ENCODE measurements around the gene DMAP1.

DMAP1 gene

DNA sequence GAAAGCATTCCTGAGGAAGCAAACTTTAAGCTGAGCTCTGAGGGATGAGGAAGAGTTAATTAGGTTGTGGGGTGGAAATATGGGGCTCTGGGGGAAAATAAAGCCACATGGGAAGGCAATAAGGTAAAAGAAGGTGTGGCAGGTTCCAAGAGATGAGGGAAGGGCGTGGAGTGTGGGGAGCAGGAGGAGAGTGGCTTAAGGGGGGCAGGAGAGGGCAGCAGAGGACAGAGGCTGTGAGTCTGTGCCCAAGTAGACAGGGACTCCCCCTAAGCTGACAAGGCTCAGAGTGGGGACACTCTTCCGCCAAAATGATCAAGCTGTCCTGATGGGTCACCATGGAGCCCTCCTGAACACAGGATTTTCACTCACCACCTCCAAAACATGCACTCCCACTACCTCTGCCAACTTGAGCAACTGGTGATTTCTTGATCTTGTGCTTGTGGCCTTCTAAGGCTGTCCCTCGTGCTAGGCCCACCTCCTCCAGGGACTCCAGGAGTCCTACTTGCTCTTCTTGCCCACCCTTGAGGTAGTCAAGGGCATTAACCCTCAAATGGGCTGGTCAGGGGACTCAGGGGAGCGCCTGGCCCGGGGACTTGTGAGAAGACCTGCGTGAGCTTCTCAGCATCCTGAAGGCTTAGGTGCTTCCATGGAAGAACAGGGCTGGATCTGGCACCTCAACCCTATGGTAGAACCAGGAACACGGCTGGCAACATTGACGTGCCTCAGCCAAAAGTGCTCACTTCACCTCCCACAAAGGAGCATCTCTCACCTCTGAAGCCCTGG lies 23.4 kb downstream of the DMAP1 start:
- in situ Hi-C loops (cut with HindIII; ENCODE audit: low pct_unique_long_range_greater_than_20kb, low sequenced_read_pairs), result no loop called here
- TF ChIP-seq JUND (IDR thresholded peaks at IDR 0.05; ENCODE audit: low read depth), result no peak

DNA sequence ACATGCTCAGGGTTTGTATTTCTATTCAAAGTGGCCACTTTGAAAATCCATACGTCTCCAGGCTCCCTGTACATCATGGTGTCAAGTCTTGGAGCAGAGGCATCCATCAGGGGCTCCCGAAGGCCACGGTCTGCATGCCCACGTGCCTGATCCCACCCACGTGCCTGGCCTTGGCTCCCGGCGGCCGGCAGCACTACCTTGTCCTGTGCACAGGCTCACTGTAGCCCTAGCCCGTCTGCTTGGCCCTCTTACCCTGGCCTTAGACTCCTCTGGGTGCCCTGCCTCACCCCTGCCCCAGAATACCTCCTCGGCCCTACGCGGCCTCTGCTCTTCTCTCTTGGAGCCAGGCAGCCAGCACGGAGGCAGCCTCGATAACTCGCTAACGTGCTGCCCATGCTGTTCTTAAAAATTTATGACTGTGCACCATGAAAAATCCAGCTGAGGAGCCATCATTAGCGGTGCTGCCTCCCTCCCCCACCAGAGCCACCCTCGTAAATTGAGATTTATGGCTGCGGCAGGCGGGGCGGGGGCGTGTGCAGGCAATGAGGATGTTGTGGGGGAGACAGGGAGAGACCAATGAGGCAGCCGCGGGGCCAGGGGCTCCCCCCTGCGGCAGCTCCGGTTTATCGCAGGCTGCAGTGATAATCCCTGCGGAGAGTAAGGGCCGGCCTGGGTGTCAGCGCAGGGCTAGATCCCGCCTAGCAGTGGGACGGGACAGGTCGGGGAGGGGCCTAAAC lies 24.6 kb downstream of the DMAP1 start:
- no peak for DNase-seq (ENCODE audit: low read depth in 1 of 2, low spot score in 1 of 2)
- no peak for TF ChIP-seq JUND (IDR thresholded peaks at IDR 0.05; ENCODE audit: low read depth)
- in situ Hi-C loops (cut with HindIII; ENCODE audit: low pct_unique_long_range_greater_than_20kb, low sequenced_read_pairs), result no loop called here

More for the DNA sequence above, 23.4 kb downstream of the DMAP1 start:
- DNase-seq (ENCODE audit: low read depth in 1 of 2, low spot score in 1 of 2), result no peak

DNA sequence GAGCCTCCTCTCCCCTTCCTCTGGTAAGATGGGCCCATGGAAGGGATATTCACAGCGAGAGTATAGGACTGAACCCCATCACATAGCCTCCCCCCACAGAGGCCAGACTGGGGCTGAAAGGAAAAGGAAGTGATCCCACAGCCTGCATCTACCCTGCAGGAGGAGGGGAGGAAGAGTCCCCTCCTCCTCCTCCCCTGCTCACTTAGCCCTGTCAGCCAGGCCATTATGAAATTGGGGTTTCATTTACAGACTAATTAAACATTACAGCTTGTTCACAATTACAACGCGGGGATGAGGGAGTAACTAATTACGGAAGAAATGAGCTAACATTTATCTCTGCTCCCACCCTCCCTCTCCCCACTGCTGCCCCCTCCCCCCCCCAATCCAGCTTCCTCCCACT lies 25.4 kb downstream of the DMAP1 start:
- in situ Hi-C loops (cut with HindIII; ENCODE audit: low pct_unique_long_range_greater_than_20kb, low sequenced_read_pairs), result no loop called here
- TF ChIP-seq JUND (IDR thresholded peaks at IDR 0.05; ENCODE audit: low read depth), result no peak
- DNase-seq (ENCODE audit: low read depth in 1 of 2, low spot score in 1 of 2), result no peak

DNA sequence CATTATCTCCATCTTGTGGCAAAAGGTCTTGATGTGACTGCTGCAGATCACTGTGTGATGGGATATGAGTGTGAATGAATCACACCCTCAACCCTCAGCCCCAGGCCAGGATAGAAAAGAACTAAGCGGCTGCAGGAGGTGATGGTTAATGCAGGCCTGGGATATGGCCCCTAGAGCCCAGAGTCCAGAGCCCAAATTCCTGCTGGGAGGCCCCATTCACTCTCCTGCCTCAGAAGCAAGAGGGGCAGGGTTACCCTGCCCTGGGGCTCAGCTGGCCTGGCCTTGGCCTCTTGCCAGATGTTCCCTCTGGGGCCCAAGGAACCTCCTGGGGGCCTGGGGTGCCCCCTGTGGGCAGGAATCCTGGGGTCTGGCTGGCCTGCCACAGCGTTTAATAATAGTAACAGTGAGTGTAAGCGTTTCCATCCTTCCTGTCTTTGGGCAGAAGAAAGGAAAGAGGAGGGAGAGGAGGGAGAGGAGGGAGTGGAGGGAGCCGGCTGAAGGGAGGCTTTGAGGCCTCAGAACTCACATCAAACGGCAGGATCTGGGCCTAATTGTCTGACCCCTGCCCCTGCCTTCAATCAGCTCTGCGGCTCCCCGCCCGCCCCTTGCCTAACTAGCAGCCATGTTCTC lies 26.2 kb downstream of the DMAP1 start:
- in situ Hi-C loops (cut with HindIII; ENCODE audit: low pct_unique_long_range_greater_than_20kb, low sequenced_read_pairs), result no loop called here
- DNase-seq (ENCODE audit: low read depth in 1 of 2, low spot score in 1 of 2), result no peak
- TF ChIP-seq JUND (IDR thresholded peaks at IDR 0.05; ENCODE audit: low read depth), result no peak

DNA sequence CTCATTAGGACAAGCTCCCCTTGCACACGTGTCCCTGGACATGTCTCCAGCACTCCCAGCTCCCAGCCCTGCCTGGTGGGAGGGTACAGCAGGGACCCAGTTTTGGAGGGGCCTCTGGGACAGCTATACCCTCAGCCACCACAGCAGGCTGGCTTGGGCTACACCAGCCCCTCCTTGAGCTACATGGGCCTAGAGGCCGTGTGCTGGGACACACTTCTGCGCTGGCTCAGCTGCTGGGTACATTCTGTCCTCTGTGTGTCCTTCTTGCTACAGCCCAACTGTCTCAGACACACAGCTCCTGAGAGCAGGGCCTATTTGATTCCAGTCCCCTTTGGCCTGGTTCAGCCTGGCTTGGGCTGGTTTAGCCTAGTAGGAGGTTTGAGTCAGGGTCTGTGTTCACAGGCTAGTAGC lies 26.7 kb downstream of the DMAP1 start:
- TF ChIP-seq JUND (IDR thresholded peaks at IDR 0.05; ENCODE audit: low read depth), result no peak
- in situ Hi-C loops (cut with HindIII; ENCODE audit: low pct_unique_long_range_greater_than_20kb, low sequenced_read_pairs), result no loop called here
- DNase-seq (ENCODE audit: low read depth in 1 of 2, low spot score in 1 of 2), result no peak

DNA sequence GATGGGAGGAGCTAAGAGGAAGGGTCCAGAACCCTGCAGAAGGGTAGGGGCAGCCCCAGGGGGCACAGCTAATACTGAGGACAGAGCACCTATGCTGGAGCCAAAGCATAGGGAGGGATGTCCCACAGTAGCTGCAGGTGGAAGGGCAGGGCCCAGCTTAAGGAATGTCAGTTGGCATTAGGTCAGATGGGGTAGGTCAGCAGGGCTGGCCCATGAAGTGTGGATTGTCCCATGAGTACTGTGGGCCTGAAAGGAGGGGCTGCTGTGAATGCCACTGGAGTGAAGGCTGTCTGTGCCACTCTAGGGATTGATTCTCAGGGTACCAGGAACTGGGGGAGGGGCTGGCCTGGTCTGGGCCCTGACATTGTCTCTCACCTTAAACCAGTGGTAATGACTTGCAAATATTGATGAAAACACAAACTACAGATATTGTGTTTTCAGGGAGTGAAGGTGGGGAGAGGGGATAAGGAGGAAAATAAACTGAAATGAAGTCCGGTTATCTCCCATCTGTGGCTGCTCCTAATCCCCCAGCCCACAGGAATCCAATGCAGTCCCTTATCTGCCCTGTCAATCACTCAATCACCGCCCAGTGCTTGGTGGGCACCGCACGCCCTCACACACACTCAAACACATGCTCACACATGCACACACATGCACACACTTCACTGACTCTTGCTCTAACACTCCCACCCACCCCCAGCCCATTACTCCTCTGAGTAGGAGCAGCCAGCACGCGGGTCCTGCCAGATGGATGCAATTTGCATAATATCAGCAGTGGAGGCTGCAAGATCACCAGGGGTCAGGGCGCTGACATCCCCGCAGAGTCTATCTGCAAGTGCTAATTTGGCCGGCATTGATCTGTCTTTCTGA lies 27.8 kb downstream of the DMAP1 start:
- in situ Hi-C loops (cut with HindIII; ENCODE audit: low pct_unique_long_range_greater_than_20kb, low sequenced_read_pairs), result no loop called here
- DNase-seq (ENCODE audit: low read depth in 1 of 2, low spot score in 1 of 2), result no peak
- TF ChIP-seq JUND (IDR thresholded peaks at IDR 0.05; ENCODE audit: low read depth), result no peak

DNA sequence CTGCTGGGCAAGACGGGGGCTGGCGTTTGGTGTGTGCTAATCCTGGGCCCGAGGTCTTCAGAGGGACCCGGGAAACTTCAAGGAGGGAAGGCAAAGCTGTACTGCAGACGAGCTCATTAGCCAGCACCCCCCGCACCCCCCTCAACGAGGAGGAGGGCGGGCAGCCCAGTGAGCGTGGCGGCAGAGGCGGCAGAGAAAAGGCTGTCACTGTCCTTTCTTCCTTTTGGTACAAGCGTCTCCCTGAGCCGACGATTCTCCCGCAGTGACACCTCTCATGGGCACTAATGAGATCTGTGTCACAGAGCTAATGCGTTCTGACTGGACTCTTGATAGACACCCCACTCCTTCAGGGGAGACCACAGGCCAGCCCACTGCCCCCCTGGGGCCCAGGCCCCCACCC lies 29.5 kb downstream of the DMAP1 start:
- no peak for TF ChIP-seq JUND (IDR thresholded peaks at IDR 0.05; ENCODE audit: low read depth)
- in situ Hi-C loops (cut with HindIII; ENCODE audit: low pct_unique_long_range_greater_than_20kb, low sequenced_read_pairs), result no loop called here
- DNase-seq (ENCODE audit: low read depth in 1 of 2, low spot score in 1 of 2), result no peak

DNA sequence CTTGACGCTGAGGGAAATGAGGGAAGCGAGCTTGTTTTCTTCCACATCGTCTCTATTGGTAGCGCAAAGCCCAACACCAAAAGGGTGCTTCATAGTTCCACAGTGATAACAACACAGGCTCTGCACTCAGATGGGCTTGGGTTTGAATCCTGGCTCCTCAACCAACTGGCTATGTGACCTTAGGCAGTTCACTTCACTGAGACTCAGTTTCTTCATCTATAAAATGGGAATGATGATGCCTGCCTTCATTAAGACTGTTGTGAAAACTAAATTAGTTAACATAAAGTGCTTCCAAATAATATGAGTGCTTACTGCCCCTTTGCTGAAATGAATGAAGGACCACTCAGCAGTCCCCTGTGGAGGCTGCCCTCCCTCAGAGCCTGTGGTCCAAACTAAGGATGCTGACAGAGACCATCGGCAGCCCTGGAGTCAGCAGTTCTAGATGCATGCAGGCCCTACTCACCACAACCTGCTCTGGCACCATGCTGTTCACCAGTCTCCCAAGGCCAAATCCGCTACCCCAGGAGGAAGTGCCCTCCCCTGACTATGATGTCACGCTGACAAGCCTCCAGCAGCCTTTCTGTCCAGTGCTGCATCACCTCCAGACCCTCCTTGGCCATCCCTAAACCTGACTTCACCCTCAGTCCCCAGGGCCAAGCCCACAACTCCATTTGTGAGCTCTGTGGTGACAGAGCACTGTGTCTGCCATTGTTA lies 30.7 kb downstream of the DMAP1 start:
- in situ Hi-C loops (cut with HindIII; ENCODE audit: low pct_unique_long_range_greater_than_20kb, low sequenced_read_pairs), result no loop called here
- no peak for DNase-seq (ENCODE audit: low read depth in 1 of 2, low spot score in 1 of 2)
- no peak for TF ChIP-seq JUND (IDR thresholded peaks at IDR 0.05; ENCODE audit: low read depth)

DNA sequence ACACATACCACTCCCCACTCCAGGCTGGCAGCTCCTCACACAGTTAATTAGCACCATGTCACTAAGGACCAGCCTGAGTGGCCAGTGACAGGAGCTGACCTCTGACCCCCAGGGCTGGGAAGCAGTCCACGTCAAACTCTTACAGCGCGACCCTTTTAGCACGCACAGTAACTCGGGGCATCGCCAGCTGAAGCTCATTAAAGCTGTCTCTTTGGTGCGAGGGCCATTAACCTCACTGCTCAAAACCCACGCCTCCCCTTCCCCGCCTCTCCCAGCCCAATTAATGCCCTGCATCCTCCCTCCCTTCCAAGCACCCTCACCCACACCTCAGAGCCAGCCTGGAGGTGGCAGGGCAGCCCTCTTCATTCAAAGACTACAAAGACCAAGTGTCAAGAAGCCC lies 31.7 kb downstream of the DMAP1 start:
- no peak for TF ChIP-seq JUND (IDR thresholded peaks at IDR 0.05; ENCODE audit: low read depth)
- in situ Hi-C loops (cut with HindIII; ENCODE audit: low pct_unique_long_range_greater_than_20kb, low sequenced_read_pairs), result no loop called here
- no peak for DNase-seq (ENCODE audit: low read depth in 1 of 2, low spot score in 1 of 2)

DNA sequence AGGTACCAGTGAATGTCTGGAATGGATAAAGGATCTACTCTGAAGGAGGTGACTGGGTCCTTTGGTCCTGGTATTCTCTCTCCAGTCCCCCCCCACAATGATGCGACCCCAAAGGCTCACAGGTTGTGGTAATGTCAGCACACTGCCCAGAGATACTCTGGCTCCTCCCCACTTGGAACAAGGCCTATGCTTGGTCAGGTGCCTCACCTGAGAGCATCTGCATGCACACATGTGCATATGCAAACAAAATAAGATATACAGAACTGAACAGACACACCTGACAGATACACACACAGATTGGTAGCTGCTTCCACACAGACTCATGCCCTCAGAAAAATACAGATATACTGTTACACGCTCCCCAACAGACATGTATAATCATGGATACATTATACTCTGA lies 33.5 kb downstream of the DMAP1 start:
- no peak for DNase-seq (ENCODE audit: low read depth in 1 of 2, low spot score in 1 of 2)
- in situ Hi-C loops (cut with HindIII; ENCODE audit: low pct_unique_long_range_greater_than_20kb, low sequenced_read_pairs), result no loop called here
- TF ChIP-seq JUND (IDR thresholded peaks at IDR 0.05; ENCODE audit: low read depth), result no peak

DNA sequence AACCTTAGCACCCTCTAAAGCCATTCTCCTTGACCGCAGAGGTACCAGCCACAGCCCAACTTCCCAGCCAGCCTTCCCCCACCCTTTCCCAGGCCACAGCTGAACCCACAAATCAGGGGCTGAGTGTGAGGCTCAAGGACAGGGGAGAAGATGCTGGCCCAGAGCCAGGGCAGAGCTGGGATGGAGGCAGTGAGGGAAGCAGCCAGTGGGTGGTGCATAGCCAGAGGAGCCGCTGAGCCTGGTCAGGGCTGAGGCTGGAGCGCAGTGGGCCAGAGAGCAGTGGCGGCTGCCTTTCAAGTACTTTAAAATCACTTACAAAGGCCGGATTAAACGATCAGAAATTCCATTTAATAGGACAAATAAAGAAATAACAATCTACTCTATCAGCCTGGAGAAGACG lies 36.3 kb downstream of the DMAP1 start:
- DNase-seq (ENCODE audit: low read depth in 1 of 2, low spot score in 1 of 2), result no peak
- in situ Hi-C loops (cut with HindIII; ENCODE audit: low pct_unique_long_range_greater_than_20kb, low sequenced_read_pairs), result no loop called here
- no peak for TF ChIP-seq JUND (IDR thresholded peaks at IDR 0.05; ENCODE audit: low read depth)

Data from T47D (cell line).